Skin epidermis (tissue), 12 donors: ENCODE measurements around the gene CALM1.
"Not testable (repeated sequence)": the region's sequence is repeated elsewhere in the genome, so short reads cannot be mapped to it uniquely, and the experiment has no call there.

Experiments
- H3K27ac ChIP-seq, 21 experiments: fragments of 200-600 bp; sonication (generic) in 11 of 21; one replicate each; pipeline ENCODE4 v1.5.0; 2020; ENCODE audit warnings: mild to moderate bottlenecking in 3 of 21, inconsistent platforms in 2 of 21, moderate library complexity in 2 of 21
- H3K4me3 ChIP-seq, 7 experiments: fragments of 200-600 bp; sonication (generic) in 2 of 7; one replicate each; pipeline ENCODE4 v1.5.0; 2020; ENCODE audit warnings: inconsistent platforms in 2 of 7, mild to moderate bottlenecking in 2 of 7, moderate library complexity in 1 of 7

CALM1 gene

DNA sequence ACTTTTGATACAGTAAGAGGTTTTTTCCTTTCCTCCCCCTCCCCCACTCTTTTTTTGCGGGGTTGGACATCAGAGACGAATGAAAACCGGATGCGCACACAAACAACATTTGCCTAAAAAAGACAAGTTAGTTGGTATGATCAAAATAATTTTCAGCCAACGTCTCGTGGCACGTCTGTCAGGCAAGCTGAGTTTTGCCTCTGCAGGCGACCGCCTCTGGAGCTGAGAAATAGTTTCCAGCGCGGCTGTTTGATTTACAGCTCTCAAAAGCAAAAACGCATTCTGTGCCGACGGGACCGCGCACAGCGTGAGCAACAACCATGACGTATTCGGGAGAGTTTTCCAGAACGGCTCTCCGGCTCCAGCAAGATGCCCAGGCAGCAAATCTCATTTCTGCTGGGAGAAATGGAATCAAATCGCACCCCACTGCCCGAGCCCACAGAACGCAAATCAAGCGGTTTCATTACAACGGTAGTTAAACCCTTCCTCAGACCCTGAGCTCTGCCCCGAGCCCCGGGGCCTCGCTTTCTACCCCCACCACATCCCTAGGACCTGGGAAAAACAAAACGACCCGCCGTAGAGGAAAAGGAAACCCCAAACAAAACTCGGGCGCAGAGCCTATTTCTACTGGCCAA, 14.2 kb upstream of the CALM1 start:
- H3K27ac ChIP-seq, result peak overlapping the region; percentile 81 to 100 (median 99)
- peak overlapping the region; percentile 52 to 74 (median 56) for H3K4me3 ChIP-seq

DNA sequence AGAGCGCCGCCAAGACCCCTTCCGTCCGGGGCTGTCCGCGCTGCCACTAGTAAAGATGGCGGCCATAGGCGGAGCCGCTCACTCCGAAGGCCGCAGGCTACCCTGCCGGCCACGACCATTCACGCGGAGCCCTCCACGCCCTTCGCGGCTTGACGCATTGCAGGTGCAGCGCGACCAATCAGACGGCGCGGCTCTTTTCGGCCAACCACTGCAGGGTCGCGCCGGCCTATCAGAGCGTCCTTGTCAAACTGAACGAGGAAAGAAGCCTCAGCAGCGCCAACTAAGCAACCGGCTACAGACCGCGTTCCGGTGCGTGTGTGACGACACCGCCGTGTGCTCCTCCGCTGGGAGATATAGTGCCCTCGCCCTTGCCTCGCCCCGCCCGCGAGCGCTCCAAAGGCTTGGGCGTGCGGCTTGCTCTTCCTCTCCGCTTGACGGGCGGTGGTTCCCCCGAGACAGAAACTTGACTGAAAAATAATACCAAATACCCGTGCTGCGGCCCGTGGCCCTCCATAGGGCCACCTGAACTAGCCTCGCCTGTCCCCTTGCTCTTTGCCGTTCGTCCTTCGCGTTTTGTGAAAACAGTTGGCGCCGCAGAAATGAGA, 13.6 kb upstream of the CALM1 start:
- peak overlapping the region; percentile 87 to 100 (median 99) for H3K27ac ChIP-seq
- peak overlapping the region; percentile 52 to 74 (median 56) for H3K4me3 ChIP-seq

DNA sequence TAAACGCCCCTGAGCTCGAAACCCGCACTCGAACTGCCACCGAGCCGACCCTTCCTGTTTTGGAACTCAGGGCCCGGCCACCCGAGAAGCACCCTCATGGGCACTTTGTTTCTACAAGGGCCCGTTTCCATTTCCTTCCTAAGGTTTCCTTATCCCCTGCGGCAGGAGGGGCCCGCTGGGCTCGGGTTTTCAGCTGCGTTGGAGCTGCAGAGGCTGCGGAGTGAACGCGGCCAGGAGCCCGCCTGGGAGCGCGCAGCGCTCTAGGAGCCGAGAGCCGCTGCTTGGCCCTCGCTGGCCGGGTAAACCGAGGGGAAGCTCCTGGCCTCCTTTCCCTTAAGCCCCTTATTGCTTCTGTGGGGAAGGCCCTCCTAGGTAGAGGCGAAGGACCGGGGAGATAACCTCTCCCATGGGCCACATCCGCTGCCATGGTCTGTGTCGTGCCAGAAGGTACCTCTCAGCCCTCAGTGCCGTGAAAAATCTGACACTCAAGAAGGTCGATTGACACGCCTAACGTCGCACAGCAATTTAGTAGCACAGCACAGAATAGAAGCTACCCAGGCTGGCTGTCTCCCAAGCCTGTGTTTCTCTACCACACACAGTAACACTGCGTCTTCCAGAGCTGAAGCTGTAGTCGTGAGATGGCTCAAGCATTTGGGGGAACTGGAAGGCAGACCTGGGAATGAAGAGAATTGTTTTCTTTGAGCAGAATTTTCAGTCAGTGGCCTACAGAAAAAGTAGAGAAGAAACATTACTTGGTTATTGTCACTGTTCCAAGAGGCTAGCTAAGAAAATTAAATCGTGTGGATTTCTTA, 12.9 kb upstream of the CALM1 start:
- Histone ChIP-seq H3K27ac (peak overlapping the region; percentile 87 to 100 (median 99)), H3K4me3 (peak overlapping the region; percentile 52 to 74 (median 56))

DNA sequence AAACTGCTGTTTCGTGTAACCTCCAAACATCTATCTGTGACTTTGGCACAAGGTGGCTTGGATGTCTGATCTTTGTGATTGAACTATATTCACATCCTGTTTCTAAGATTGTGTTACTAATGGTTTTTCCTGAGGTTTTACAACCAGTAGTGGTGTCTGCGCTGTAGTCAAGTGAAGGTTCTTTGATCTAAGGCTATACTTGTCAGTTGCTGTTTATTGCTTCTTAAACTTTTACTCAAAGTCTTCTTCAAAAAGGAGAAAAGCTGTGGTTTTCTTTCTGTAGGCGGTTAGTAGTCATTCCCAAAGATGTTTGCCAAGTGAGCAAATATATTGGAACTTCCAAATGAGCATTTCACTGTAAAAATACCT, 12.3 kb upstream of the CALM1 start:
- Histone ChIP-seq H3K4me3 (peak overlapping the region in 1 of 7 experiments; percentile 74), H3K27ac (peak overlapping the region in 20 of 21 experiments; percentile 87 to 100 (median 99))

DNA sequence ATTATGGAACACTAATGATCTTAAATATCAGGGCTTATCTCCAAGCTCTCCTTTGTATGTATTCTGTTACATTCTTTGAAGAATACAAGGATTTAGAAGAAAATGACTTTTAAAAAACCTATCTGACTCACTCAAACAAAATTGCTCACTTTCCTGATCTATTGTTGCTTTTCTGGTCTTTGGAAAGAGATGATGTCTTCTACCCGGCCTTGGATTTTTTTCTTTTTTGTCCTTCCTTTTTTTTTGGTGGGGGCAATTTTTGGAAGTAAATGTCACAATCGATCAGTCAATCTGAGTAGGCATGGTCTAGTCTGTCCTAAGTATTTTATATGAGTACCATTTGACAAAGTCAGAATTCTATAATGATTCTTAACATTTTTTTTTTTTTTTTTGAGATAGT, 10.5 kb upstream of the CALM1 start:
- Histone ChIP-seq H3K27ac (no peak overlapping the region), H3K4me3 (no peak overlapping the region)

DNA sequence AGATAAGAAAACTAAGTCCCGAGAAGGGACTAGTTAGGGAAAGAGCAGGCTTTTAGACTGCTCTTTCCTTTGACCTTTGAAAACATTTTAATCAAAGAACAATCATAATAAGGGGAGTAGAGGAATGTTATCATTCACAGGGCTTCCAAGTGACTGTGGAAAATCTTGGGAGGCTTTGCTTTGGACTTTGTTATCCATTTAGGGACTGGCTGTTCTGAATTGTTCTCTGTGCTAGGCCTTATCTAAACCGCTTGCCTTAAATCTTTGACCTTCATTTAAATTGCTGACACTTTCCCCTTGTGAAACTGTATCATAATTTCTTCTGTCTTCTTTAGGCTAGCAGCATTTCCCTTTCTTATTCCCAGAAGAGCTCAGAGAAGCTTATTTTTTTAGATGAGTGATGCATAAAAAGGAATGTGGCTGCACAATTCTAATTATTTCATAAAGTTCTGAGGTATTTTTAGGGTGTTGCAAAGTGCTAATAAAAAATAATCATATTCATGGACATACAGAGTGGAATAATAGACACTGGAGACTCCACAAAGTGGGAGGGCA, 9.5 kb upstream of the CALM1 start:
- Histone ChIP-seq H3K27ac (no peak overlapping the region), H3K4me3 (no peak overlapping the region)

DNA sequence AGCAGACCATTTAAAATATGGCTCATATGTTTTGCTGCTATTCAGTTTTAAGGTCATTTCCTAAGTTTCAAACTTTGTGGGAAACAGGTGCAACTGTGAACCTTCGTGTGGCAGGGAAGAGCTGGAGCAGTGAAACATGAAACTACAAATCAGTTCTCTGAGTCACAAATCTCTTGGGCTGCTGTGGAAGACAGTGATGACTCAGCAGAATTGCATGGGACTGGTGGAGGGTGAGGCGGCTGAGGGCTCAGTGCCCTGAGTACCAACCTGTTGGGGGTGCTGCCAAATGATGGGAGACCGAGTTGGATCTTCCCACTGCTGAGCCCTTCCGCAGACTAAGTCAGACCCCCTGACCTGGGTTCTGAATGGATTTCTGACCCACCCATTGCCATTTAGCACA, 8.4 kb upstream of the CALM1 start:
- Histone ChIP-seq H3K27ac (no peak overlapping the region), H3K4me3 (no peak overlapping the region)

DNA sequence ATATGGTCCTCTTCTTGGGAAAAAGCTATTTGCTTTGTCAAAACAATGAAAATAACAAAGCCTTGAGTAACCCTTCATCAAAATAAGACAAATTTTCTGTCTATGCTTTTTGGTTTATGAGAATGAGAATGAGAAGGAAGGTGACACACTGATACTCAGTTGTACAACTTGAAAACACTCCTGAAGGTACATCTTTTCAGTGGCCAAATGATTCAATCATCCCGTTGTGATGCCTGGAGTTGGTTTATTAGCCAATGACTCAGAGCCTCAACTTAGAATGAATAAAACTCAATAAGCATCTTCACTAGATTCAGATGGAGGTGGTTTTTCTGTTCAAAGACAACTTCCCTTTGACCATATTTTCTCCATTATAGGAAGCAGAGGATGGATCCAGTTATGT, 7.8 kb upstream of the CALM1 start:
- no peak overlapping the region for H3K27ac ChIP-seq
- H3K4me3 ChIP-seq, result no peak overlapping the region

DNA sequence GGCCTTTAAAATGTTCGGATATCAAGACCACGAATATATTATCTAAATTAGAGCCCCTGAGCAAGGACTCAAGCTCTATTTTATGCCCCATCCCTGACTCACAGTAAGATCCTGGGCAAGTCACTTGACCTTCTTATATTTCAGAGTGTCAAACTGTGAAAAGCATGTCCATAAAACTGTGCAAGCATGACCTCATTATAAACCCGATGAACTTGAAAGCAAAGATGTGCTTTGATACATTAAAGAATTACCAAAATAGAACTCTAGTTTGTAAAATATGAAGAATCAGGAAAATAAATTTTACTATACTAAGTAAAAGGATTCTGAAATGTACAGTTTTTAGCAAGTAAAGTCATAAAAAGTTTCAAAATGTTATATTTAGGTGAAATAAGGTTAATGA, 2.9 kb upstream of the CALM1 start:
- H3K27ac ChIP-seq, result no peak overlapping the region
- no peak overlapping the region for H3K4me3 ChIP-seq

DNA sequence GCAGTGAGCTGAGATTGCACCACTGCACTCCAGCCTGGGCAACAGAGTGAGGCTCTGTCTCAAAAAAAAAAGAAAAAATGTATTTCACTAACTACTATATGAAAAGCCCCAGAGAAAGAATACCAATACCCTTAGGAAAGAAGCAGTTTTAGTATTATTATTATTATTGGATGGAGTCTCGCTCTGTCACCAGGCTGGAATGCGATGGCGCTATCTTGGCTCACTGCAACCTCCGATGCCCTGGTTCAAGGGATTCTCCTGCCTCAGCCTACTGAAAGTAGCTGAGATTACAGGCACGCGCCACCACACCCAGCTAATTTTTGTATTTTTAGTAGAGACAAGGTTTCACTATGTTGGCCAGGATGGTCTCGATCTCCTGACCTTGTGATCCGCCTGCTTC, 2.0 kb upstream of the CALM1 start:
- not testable (repeated sequence) for H3K27ac ChIP-seq, H3K4me3 ChIP-seq

DNA sequence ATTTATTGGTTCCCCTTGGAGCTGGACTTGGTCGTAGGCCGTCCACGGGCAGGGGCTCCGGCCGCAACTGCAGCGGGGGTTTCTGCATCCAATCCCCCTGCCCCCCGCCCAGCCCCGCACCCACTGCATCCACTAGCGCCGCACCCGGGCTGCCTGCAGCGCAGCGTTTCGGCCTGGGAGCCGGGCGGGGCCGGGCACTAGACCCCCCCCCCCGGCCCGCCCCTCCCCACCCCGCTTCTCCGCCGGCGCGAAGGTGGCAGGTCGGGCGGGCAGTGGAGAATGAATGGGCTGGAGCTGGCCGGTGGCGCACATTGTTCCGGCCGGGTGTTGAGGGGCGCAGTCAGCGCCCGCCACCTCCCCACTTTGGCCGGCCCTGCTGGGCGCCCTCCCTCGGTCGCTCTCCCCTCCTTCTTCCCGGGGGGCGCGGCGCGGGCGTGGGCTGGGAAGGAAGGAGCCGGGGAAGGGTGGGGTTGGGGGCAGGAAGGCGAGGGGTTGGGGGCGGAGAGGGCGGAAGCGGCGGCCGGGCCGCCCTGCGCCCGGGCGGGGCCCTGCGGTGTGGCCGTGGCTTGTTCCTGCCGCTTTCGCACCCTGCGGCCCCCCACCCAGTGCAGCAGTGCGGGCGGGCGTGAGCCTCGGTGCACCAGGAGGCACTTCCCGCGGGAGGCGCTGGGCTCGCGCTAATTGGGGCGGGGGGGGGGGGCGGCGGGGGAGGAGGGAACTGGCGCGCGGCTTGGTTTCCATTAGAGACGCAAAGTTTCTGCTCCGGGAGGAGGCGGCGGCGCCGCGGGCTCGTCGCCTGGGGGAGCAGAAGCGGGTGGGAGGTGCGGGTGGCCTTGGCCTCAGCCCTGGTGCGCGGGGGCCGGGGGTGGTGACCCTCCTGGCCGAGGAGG, 841 bp downstream of the CALM1 start:
- Histone ChIP-seq H3K4me3 (peak overlapping the region; percentile 70 to 99 (median 96)), H3K27ac (peak overlapping the region; percentile 78 to 94 (median 90))

DNA sequence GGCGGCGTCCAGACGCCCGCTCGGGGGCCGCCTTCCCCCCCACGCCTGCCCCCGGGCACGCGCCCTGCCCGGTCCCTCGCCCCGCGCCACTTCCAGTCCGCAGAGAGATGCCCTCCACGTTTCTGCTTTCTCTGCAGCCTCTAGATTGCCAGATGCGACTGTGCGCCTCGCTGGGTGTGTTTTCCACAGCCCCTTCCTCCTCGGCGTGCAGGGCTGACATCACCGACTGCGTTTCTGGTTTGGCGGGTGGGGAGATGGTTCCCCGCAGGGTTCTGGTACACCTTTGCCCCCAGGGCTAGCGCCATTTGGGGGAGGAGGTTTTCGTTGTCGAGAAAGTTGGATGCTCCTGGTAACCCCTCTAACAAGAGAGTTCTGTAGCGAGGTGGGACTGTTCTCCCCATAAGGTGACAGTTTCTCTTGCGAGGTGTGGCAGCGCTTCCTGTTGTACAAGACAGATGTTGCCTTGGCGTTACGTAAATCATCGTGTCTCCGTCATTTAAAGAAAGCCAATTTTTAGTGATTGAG, 1.5 kb downstream of the CALM1 start:
- peak overlapping the region; percentile 70 to 99 (median 96) for H3K4me3 ChIP-seq
- H3K27ac ChIP-seq, result peak overlapping the region; percentile 78 to 94 (median 90)

DNA sequence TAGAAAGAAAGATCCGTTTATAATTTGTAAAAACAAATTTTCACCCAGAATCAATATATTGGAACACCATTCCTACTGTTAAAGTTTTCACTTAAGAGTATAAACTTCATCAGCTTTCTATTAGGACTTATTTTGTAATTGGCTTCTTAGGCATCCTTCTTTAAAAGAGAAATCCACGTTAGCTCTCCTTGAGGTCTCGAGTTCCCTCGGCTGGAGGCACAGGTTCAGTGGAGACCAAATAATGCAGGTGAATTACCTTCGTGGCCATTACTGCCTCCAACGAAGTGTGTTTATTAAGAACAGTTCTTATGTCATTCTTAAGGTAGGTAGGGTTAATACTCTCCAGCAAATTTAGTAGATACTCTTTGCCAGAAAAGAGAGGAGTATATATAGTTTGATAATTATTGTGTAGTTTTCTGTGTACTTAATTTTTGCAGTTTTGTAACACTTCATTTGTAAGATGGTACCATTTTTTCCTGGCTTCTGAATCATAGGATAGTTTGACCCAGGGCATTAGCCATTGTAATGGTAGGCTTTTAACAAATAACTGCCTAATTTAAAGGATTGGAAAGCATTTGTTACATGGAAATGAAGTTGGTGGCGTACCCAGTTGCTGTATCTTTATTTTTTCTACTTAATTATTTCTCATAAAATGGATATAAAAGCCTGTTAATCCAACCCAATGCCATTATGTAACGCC, 2.2 kb downstream of the CALM1 start:
- H3K4me3 ChIP-seq, result peak overlapping the region; percentile 70 to 99 (median 96)
- H3K27ac ChIP-seq, result peak overlapping the region in 19 of 21 experiments; percentile 16 to 94 (median 89)

DNA sequence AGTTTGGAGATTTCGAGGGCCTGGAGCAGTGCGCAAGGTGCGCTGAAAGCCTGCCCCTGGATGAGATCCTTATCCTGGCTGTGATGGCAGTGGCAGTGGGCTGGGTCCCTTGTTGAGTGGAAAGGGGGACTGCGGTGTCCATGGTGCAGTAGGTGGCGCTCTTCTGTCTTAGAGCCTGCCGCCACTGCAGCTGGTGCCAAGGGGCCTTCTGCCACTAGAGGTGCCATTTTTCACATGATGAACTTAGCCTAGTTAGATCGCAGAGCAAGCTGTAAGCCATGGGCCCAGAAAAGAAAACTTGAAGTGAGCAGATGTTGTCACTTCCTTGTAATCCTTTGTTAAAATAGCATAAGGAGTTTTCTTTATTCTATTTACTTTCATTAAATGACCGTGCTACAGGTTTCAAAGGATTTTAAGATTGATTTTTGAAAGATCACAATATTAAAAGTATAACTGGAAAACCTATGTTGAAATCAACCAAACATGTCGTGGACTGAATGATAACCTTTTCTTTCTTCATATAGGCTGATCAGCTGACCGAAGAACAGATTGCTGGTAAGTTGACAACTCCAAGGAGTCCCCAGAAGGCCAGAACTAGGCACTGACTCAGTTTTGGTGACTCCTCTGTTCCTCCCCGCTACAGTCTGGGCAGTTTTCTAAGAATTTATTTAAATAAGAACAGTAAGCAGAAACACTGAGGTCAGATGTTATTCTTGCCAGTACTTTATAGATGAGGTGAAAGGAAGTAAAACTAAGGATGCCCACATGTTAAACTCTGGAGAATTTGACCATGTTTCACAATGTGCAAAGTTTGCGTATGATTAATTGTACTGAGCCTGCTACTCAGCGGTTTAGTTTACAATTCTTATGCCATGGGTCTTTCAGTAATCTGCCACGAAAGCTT, 3.0 kb downstream of the CALM1 start:
- H3K27ac ChIP-seq, result peak overlapping the region in 11 of 21 experiments; percentile 1 to 93 (median 86)

DNA sequence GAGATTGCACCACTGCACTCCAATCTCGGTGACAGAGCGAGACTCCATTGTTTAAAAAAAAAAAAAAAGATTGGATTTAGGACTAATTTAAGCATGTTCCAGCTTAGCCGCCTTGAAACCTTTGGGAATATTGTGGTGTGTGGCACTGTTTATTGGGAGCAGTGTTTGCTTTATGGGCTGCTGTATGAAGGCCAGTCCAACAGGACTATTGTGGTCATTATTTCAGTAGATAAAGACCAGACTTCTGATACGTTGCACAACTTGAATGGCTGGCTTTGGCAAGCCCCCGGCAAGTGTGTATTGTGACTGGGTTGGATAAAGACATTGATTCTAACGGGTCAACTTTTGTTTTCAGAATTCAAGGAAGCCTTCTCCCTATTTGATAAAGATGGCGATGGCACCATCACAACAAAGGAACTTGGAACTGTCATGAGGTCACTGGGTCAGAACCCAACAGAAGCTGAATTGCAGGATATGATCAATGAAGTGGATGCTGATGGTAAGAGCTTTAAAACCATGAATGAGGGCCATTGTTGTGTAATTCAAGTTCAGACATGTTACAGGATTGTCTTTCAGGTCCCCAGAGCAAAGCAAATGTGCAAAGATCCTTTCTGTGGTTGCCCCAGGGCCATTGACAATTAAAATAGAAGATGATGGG, 4.2 kb downstream of the CALM1 start:
- no peak overlapping the region for H3K4me3 ChIP-seq
- peak overlapping the region in 1 of 21 experiments; percentile 88 for H3K27ac ChIP-seq

More for the DNA sequence above, 3.0 kb downstream of the CALM1 start:
- peak overlapping the region in 6 of 7 experiments; percentile 3 to 99 (median 90) for H3K4me3 ChIP-seq

DNA sequence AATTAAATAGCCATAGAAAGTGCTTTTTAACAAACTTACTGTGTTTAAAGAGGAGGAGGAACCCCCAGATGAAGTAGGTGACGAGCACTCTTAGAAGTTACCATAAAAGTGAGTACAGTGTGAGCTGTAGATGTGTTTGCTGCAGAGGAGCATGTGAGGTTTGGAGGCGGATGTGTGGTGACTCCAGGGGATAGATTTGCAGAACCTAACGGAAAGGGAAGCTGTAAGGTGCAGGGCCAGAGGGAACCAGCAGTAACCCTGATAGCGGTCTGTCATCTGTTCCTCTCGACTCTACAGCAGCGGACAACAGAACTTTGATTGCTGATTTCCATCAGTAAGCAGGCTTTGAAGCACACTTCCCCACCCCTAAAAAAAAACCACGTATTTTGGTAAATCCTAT, 5.2 kb downstream of the CALM1 start:
- H3K27ac ChIP-seq, result peak overlapping the region in 1 of 21 experiments; percentile 7
- no peak overlapping the region for H3K4me3 ChIP-seq

DNA sequence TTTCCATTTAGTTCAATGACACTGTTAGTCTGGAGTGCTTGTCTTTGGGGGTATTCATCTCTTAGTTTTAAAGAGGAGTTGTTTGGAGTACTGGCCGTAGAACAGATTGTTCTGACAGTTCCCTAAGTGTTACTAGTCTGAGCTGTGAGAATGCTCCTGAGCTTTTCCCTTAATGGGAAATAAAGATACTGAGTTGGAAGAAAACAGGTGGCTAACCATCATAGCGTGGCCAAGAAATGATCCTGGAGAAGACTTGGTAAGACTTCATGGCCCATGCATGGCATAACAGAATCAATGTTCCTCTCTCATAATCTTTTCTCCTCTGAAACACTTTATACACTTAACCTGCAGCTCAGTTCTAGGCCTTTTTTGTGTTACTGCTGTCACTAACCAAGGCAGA, 6.2 kb downstream of the CALM1 start:
- Histone ChIP-seq H3K27ac (no peak overlapping the region), H3K4me3 (no peak overlapping the region)
